Measurements from ENCODE around the gene AFF3. TPM values are rescaled to one million over a fixed set of nuclear protein-coding genes. Genes with fewer than 3 reads are reported as not detected.

The AFF3 gene
- total and polyA plus RNA-seq, 8 donors: 16.4 to 42.0 (median 21.4) TPM

DNA sequence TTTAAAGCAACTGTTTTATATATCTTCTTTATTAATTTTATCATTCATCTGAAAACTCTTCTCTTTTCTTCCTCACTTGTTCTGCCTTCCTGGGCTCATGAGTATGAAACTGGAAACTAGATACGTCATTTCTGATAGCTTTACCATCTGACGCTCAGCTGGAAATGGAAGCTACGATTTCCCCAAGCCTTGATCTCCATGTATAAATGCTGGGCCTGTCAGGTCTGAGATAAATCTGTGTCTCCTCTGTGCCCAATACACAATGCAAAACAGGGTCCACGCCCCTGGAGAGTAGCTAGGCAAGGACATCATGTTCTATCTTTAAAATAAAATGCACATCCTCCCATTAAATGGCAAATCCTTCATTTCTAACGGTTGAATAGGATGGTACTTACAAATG, 238.4 kb downstream of the AFF3 start:
- no peaks in the 10 kb centered on the region for H3K9me3 ChIP-seq
- intact Hi-C loops (cut with DNase I): no loop called here
- no peaks in the 10 kb centered on the region for H3K27me3 ChIP-seq
- H3K4me1 ChIP-seq: no peaks in the 10 kb centered on the region
- no peak for ATAC-seq
- H3K4me3 ChIP-seq: no peak overlapping the region
- no peak for DNase-seq
- TF ChIP-seq, protein P1, sequence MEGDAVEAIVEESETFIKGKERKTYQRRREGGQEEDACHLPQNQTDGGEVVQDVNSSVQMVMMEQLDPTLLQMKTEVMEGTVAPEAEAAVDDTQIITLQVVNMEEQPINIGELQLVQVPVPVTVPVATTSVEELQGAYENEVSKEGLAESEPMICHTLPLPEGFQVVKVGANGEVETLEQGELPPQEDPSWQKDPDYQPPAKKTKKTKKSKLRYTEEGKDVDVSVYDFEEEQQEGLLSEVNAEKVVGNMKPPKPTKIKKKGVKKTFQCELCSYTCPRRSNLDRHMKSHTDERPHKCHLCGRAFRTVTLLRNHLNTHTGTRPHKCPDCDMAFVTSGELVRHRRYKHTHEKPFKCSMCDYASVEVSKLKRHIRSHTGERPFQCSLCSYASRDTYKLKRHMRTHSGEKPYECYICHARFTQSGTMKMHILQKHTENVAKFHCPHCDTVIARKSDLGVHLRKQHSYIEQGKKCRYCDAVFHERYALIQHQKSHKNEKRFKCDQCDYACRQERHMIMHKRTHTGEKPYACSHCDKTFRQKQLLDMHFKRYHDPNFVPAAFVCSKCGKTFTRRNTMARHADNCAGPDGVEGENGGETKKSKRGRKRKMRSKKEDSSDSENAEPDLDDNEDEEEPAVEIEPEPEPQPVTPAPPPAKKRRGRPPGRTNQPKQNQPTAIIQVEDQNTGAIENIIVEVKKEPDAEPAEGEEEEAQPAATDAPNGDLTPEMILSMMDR (IDR thresholded peaks at IDR 0.05): no peak
- H3K27ac ChIP-seq: no peak overlapping the region
- no peaks in the 10 kb centered on the region for H3K36me3 ChIP-seq

DNA sequence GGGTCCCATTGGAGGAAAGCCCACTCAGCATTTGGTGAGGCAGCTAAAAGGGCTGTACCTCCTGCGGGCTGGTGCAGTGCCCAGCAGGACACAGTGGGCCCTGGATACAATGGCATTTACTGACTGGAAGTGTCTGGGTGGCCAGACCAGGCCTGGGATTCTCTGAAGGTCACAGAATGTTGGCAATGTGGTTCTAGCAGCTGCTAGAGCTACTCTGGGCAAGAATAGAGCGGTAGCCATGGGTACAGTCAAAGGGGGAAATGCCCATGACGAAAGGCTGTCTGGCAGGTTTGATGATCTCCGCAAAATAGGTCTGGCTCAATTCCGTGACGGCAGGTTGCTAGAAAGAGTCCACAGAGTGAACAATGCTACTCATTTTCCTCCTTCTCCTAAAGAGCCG, 241.8 kb downstream of the AFF3 start:
- no peak for ATAC-seq

DNA sequence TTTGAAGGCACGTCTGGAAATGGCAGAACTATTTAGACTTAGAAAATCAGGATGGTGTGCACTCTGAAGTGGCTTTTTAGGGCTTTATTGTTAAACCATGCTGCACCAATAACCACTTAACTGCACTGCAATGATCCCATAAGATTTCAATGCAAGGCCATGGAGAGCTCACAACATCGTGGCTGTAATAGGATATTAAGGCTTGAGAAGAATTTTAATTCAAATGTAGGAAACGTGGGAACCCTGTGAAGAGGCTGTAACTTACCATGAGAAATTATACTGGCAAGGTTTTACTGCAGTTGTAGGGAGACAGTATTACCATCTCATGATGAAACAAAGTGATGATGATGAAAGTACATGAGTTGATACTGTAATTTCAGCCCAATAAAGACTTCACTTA, 242.5 kb downstream of the AFF3 start:
- Histone ChIP-seq H3K36me3 (no peaks in the 10 kb centered on the region), H3K27me3 (no peaks in the 10 kb centered on the region), H3K9me3 (no peaks in the 10 kb centered on the region), H3K4me1 (no peaks in the 10 kb centered on the region), H3K4me3 (no peak overlapping the region), H3K27ac (no peak overlapping the region)
- no peak for DNase-seq
- no peak for ATAC-seq
- intact Hi-C loops (cut with DNase I): no loop called here
- TF ChIP-seq, protein P1 (IDR thresholded peaks at IDR 0.05): no peak

More for the DNA sequence above, 241.8 kb downstream of the AFF3 start:
- Histone ChIP-seq H3K36me3 (no peaks in the 10 kb centered on the region), H3K4me3 (no peak overlapping the region), H3K4me1 (no peaks in the 10 kb centered on the region), H3K9me3 (no peaks in the 10 kb centered on the region), H3K27ac (no peak overlapping the region), H3K27me3 (no peaks in the 10 kb centered on the region)
- TF ChIP-seq, protein P1 (IDR thresholded peaks at IDR 0.05): no peak
- DNase-seq: peak in 1 of 4 donors; percentile 19
- intact Hi-C loops (cut with DNase I): no loop called here

DNA sequence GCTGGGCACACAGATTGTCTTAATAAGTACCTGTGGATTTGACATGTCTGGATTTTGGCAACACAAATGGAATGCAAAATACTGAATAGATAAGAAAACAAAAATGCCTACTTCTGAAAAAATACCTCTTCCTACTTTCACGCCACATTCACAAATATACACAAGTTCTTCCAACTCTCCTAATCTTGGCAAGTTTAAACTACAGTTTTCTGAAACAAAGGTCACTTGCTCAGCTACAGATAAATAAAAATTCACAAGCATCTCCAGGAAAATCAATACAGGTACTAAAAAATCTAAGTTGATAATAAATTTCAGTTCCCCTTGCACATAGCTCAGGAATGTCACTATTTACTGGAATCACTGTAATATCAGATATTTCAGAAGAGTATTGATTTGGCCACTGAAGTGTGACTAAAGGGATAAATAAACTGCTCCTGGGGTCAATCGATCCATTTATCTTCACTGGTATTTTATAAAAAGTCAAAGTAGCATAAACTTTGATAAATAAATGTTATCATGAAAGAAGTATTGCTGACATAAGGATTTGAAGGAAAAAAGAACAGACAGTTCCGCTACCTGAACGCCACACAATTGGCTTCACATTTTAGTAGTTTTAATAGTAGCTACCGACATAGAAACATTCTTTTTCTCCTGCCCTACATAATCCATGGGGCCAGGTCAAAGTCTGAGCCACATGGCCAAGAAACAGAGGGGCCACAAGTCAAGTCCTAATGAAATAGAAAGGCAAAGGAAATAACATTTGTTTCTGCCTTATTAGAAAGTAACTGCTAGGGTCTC, 243.1 kb downstream of the AFF3 start:
- ATAC-seq (no peak), DNase-seq (no peak)
- no peaks in the 10 kb centered on the region for H3K36me3 ChIP-seq
- TF ChIP-seq, protein P1 (IDR thresholded peaks at IDR 0.05): no peak
- intact Hi-C loops (cut with DNase I): no loop called here
- H3K27me3 ChIP-seq: no peaks in the 10 kb centered on the region
- no peaks in the 10 kb centered on the region for H3K9me3 ChIP-seq
- H3K4me3 ChIP-seq: no peak overlapping the region
- H3K4me1 ChIP-seq: no peaks in the 10 kb centered on the region
- H3K27ac ChIP-seq: no peak overlapping the region

GRCh38 chr2:99898336-99899048, 243.9 kb downstream of the AFF3 start:
- ATAC-seq: no peak
- TF ChIP-seq, protein P1 (IDR thresholded peaks at IDR 0.05): no peak

More at GRCh38 chr2:99898336-99899048, 243.9 kb downstream of the AFF3 start:
- no peaks in the 10 kb centered on the region for H3K36me3 ChIP-seq
- no peak for DNase-seq
- H3K4me1 ChIP-seq: no peaks in the 10 kb centered on the region
- no peaks in the 10 kb centered on the region for H3K27me3 ChIP-seq
- intact Hi-C loops (cut with DNase I): no loop called here
- H3K9me3 ChIP-seq: no peaks in the 10 kb centered on the region
- no peak overlapping the region for H3K27ac ChIP-seq
- no peak overlapping the region for H3K4me3 ChIP-seq

All from left lung (tissue), 10 donors.